Measurements from ENCODE around the gene KLHL14. TPM values are rescaled to one million over a fixed set of nuclear protein-coding genes. Genes with fewer than 3 reads are reported as not detected.
A peak's percentile ranks its signal among the peaks of the same experiment; 100 is the strongest.

KLHL14 gene
- total and polyA plus RNA-seq, 2 of the 13 experiments (the other 11 are each of a cell fraction or from before 2014, with no cell fraction given): 16.0 to 41.8 TPM

DNA sequence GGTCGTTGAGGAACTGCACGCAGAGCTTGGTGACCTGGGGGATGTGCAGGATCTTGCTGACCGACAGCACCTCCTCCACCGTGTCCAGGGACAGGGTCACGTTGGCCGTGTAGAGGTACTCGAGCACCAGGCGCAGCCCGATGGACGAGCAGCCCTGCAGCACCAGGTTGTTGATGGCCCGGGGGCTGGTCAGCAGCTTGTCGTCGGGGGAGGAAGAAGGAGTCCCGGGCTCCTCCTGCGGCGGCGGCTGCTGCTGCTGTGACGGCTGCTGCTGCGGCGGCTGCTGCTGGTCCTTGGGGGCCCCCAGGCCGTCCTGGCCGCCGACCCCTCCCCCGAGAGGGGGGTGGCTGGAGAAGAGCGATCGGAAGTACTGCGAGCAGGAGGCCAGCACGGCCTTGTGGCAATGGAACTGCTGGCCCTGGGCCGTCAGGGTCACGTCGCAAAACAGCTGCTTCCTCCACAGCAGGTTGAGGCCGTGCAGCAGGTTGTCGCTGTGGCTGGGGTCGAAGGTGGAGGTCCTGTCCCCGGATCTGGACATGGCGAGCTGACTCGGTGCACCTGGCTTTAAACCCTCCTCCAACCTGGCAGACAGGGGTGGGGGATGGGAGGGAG lies 2.7 kb downstream of the KLHL14 start (continued):
- TF ChIP-seq, protein P1, sequence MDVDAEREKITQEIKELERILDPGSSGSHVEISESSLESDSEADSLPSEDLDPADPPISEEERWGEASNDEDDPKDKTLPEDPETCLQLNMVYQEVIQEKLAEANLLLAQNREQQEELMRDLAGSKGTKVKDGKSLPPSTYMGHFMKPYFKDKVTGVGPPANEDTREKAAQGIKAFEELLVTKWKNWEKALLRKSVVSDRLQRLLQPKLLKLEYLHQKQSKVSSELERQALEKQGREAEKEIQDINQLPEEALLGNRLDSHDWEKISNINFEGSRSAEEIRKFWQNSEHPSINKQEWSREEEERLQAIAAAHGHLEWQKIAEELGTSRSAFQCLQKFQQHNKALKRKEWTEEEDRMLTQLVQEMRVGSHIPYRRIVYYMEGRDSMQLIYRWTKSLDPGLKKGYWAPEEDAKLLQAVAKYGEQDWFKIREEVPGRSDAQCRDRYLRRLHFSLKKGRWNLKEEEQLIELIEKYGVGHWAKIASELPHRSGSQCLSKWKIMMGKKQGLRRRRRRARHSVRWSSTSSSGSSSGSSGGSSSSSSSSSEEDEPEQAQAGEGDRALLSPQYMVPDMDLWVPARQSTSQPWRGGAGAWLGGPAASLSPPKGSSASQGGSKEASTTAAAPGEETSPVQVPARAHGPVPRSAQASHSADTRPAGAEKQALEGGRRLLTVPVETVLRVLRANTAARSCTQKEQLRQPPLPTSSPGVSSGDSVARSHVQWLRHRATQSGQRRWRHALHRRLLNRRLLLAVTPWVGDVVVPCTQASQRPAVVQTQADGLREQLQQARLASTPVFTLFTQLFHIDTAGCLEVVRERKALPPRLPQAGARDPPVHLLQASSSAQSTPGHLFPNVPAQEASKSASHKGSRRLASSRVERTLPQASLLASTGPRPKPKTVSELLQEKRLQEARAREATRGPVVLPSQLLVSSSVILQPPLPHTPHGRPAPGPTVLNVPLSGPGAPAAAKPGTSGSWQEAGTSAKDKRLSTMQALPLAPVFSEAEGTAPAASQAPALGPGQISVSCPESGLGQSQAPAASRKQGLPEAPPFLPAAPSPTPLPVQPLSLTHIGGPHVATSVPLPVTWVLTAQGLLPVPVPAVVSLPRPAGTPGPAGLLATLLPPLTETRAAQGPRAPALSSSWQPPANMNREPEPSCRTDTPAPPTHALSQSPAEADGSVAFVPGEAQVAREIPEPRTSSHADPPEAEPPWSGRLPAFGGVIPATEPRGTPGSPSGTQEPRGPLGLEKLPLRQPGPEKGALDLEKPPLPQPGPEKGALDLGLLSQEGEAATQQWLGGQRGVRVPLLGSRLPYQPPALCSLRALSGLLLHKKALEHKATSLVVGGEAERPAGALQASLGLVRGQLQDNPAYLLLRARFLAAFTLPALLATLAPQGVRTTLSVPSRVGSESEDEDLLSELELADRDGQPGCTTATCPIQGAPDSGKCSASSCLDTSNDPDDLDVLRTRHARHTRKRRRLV (CRISPR knock-in tag; IDR thresholded peaks at IDR 0.05): no peak
- TF ChIP-seq, protein P2, sequence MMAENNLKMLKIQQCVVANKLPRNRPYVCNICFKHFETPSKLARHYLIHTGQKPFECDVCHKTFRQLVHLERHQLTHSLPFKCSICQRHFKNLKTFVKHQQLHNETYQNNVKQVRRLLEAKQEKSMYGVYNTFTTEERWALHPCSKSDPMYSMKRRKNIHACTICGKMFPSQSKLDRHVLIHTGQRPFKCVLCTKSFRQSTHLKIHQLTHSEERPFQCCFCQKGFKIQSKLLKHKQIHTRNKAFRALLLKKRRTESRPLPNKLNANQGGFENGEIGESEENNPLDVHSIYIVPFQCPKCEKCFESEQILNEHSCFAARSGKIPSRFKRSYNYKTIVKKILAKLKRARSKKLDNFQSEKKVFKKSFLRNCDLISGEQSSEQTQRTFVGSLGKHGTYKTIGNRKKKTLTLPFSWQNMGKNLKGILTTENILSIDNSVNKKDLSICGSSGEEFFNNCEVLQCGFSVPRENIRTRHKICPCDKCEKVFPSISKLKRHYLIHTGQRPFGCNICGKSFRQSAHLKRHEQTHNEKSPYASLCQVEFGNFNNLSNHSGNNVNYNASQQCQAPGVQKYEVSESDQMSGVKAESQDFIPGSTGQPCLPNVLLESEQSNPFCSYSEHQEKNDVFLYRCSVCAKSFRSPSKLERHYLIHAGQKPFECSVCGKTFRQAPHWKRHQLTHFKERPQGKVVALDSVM (CRISPR knock-in tag; IDR thresholded peaks at IDR 0.05): no peak
- TF ChIP-seq MAZ (IDR thresholded peaks at IDR 0.05; ENCODE audit: borderline replicate concordance, low read depth, low read length) (no peak), MAZ (CRISPR knock-in tag; IDR thresholded peaks at IDR 0.05; ENCODE audit: low read depth) (peak; percentile 57; the same call in 1 of the 2 replicates), ZNF552 (CRISPR knock-in tag; IDR thresholded peaks at IDR 0.05; ENCODE audit: borderline replicate concordance) (0 out of 2 replicates have a peak, but pooled peaks have one; percentile 68), ZNF724P (CRISPR knock-in tag; IDR thresholded peaks at IDR 0.05; ENCODE audit: borderline replicate concordance) (no peak; the same call in 1 of the 2 replicates), CCAR2 (optimal IDR thresholded peaks at IDR 0.05; ENCODE audit: low read depth, low read length) (no peak), ZNF766 (CRISPR knock-in tag; IDR thresholded peaks at IDR 0.05; ENCODE audit: borderline replicate concordance) (no peak), YEATS4 (CRISPR knock-in tag; IDR thresholded peaks at IDR 0.05; ENCODE audit: borderline replicate concordance) (peak; percentile 68), RXRB (CRISPR knock-in tag; IDR thresholded peaks at IDR 0.05; ENCODE audit: borderline replicate concordance) (no peak)
- TF ChIP-seq, protein P3, sequence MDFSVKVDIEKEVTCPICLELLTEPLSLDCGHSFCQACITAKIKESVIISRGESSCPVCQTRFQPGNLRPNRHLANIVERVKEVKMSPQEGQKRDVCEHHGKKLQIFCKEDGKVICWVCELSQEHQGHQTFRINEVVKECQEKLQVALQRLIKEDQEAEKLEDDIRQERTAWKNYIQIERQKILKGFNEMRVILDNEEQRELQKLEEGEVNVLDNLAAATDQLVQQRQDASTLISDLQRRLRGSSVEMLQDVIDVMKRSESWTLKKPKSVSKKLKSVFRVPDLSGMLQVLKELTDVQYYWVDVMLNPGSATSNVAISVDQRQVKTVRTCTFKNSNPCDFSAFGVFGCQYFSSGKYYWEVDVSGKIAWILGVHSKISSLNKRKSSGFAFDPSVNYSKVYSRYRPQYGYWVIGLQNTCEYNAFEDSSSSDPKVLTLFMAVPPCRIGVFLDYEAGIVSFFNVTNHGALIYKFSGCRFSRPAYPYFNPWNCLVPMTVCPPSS (IDR thresholded peaks at IDR 0.05): no peak
- TF ChIP-seq, protein P4, sequence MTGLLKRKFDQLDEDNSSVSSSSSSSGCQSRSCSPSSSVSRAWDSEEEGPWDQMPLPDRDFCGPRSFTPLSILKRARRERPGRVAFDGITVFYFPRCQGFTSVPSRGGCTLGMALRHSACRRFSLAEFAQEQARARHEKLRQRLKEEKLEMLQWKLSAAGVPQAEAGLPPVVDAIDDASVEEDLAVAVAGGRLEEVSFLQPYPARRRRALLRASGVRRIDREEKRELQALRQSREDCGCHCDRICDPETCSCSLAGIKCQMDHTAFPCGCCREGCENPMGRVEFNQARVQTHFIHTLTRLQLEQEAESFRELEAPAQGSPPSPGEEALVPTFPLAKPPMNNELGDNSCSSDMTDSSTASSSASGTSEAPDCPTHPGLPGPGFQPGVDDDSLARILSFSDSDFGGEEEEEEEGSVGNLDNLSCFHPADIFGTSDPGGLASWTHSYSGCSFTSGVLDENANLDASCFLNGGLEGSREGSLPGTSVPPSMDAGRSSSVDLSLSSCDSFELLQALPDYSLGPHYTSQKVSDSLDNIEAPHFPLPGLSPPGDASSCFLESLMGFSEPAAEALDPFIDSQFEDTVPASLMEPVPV (CRISPR knock-in tag; IDR thresholded peaks at IDR 0.05): peak; percentile 59; the same call in 1 of the 2 replicates
- TF ChIP-seq, protein P5, sequence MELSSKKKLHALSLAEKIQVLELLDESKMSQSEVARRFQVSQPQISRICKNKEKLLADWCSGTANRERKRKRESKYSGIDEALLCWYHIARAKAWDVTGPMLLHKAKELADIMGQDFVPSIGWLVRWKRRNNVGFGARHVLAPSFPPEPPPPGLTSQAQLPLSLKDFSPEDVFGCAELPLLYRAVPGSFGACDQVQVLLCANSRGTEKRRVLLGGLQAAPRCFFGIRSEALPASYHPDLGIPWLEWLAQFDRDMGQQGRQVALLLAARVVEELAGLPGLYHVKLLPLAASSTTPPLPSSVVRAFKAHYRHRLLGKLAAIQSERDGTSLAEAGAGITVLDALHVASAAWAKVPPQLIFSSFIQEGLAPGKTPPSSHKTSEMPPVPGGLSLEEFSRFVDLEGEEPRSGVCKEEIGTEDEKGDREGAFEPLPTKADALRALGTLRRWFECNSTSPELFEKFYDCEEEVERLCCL (CRISPR knock-in tag; IDR thresholded peaks at IDR 0.05; ENCODE audit: borderline replicate concordance): no peak

All from HepG2 (cell line).